Panc1 (cell line): Measurements from ENCODE around the gene MICA.
A peak's percentile ranks its signal among the peaks of the same experiment; 100 is the strongest.

Source experiments
- SIN3A ChIP-seq: IDR thresholded peaks from 2 replicates; pipeline ENCODE4 v1.6.1; 2012; ENCODE audit warnings: low read depth, mild to moderate bottlenecking, low read length, moderate library complexity, borderline replicate concordance; ENCODE audit not compliant: insufficient read depth
- TF ChIP-seq, protein P1 (sequence below): fragments of 450-650 bp; IDR thresholded peaks from 2 replicates; pipeline ENCODE4 v1.5.1; 2017; ENCODE audit warnings: mild to moderate bottlenecking

DNA sequence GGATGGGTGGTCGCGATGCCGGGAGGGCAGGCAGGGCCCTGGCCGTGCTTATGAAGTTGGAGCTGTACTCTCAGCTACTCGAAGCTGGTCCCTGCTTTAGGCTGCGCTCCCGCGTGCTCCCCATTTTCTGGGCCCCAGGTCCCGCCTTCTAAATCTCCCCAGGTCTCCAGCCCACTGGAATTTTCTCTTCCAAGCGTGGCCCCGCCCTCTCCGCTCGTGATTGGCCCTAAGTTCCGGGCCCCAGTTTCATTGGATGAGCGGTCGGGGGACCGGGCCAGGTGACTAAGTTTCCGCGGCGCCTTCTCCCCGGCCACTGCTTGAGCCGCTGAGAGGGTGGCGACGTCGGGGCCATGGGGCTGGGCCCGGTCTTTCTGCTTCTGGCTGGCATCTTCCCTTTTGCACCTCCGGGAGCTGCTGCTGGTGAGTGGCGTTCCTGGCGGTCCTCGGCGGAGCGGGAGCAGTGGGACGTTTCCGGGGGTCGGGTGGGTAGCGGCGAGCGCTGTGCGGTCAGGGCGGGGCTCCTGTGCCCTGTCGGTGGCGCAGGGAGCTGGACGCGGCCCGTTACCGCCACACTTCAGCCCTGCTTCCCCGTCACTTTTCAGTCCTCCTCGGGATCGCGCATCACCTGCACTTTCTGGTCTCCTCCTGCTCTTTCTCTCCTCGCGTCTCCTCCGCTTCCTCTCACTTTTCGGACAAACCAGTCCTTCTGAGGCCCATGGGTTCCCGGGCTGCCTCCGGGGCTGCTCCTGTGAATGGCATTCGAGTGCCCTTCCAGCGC is at the start of gene MICA:
- TF ChIP-seq, protein P1, sequence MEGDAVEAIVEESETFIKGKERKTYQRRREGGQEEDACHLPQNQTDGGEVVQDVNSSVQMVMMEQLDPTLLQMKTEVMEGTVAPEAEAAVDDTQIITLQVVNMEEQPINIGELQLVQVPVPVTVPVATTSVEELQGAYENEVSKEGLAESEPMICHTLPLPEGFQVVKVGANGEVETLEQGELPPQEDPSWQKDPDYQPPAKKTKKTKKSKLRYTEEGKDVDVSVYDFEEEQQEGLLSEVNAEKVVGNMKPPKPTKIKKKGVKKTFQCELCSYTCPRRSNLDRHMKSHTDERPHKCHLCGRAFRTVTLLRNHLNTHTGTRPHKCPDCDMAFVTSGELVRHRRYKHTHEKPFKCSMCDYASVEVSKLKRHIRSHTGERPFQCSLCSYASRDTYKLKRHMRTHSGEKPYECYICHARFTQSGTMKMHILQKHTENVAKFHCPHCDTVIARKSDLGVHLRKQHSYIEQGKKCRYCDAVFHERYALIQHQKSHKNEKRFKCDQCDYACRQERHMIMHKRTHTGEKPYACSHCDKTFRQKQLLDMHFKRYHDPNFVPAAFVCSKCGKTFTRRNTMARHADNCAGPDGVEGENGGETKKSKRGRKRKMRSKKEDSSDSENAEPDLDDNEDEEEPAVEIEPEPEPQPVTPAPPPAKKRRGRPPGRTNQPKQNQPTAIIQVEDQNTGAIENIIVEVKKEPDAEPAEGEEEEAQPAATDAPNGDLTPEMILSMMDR, result no peak
- peak; percentile 64; the same call in 1 of the 2 replicates for TF ChIP-seq SIN3A
